HS-5 (cell line): Measurements from ENCODE around the gene ALG3.
"Not testable (repeated sequence)": the region's sequence is repeated elsewhere in the genome, so short reads cannot be mapped to it uniquely, and the experiment has no call there.

Experiments
- DNase-seq: peaks from one replicate; pipeline ENCODE4 v3.0.0-alpha.2; 2012; ENCODE audit warnings: low read depth

ALG3 gene

GRCh38 chr3:184248454-184249411 lies at the start of gene ALG3:
ALG3 (minus strand) TSS chr3:184248962; CDS start chr3:184248940, 22 bp downstream.
- peak; percentile 58 for DNase-seq

GRCh38 chr3:184296616-184297015 lies 47.9 kb upstream of the ALG3 start:
- DNase-seq = no peak

- no peak for DNase-seq
These were observed 47.0 kb upstream of the ALG3 start for GRCh38 chr3:184295771-184296170.

GRCh38 chr3:184291738-184292445 lies 43.1 kb upstream of the ALG3 start:
- DNase-seq = no peak

- DNase-seq = no peak
These were observed 42.4 kb upstream of the ALG3 start for GRCh38 chr3:184291044-184291737.

GRCh38 chr3:184290331-184290730 lies 41.6 kb upstream of the ALG3 start:
- DNase-seq = no peak

GRCh38 chr3:184289426-184289938 lies 40.7 kb upstream of the ALG3 start:
- no peak for DNase-seq

GRCh38 chr3:184284696-184285095 lies 35.9 kb upstream of the ALG3 start:
- no peak for DNase-seq

- no peak for DNase-seq
These were observed 34.9 kb upstream of the ALG3 start for GRCh38 chr3:184283681-184284080.

GRCh38 chr3:184282941-184283340 lies 34.2 kb upstream of the ALG3 start:
- no peak for DNase-seq

- DNase-seq = no peak
These were observed 28.6 kb upstream of the ALG3 start for GRCh38 chr3:184277366-184277765.

GRCh38 chr3:184275961-184276910 lies 27.5 kb upstream of the ALG3 start, which contains the start of gene ECE2:
ECE2 (plus strand) TSS chr3:184276022; CDS start chr3:184276154, 132 bp downstream.
- no peak for DNase-seq

GRCh38 chr3:184275381-184275701 lies 26.6 kb upstream of the ALG3 start:
- DNase-seq = no peak

GRCh38 chr3:184272269-184272668 lies 23.5 kb upstream of the ALG3 start:
- no peak for DNase-seq

- DNase-seq = not testable (repeated sequence)
These were observed 18.5 kb upstream of the ALG3 start for GRCh38 chr3:184267249-184267648.

- DNase-seq = no peak
These were observed 14.0 kb upstream of the ALG3 start for GRCh38 chr3:184262764-184263179.

GRCh38 chr3:184261854-184262763 lies 13.3 kb upstream of the ALG3 start:
- DNase-seq = no peak

GRCh38 chr3:184261270-184261853 lies 12.6 kb upstream of the ALG3 start, which contains the start of gene CAMK2N2:
CAMK2N2 (minus strand) TSS chr3:184261553; CDS start chr3:184261285, 268 bp downstream.
- peak; percentile 45 for DNase-seq

GRCh38 chr3:184260724-184261269 lies 12.0 kb upstream of the ALG3 start:
- DNase-seq = no peak
